Activated effector memory CD4-positive, alpha-beta T cell treated with anti-CD3 and anti-CD28 coated beads, Interleukin-2, amount 50 U/mL, for 16 hours (primary cell): ENCODE data around the gene CIART.

Source experiments
- DNase-seq: peaks from one replicate; pipeline ENCODE4 v3.0.0-alpha.2; 2020

Gene CIART

DNA sequence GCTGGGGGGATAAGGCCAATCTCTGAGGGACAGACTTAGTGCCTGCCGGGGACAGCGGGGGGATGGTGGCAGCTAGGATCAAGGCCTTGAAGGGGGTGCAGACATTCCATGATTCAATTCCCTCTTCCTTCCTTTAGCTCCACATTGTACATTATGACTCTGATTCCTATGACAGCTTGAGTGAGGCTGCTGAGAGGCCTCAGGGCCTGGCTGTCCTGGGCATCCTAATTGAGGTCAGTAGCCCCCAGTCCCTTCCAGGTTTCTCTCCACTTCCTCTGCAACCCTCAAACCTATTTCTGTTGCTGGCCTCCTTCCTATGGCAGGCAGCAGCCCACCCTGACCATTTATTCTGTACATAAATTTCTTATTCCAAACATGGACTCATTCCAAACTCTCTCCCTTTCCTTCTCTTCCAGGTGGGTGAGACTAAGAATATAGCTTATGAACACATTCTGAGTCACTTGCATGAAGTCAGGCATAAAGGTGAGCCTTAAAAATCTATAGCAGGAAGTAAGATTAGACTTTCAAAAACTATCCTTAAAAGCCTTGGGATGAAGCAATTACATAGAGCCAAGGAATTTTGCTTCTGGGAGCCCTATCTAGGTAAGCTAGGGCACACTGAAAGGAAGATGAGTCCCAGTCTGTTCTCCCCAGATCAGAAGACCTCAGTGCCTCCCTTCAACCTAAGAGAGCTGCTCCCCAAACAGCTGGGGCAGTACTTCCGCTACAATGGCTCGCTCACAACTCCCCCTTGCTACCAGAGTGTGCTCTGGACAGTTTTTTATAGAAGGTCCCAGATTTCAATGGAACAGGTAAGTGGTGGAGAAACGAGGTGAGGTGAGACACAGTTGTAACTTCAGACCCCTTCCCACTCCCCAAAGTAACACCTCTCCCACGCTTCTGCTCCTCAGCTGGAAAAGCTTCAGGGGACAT, 19.7 kb upstream of the CIART start:
- no peak for DNase-seq

DNA sequence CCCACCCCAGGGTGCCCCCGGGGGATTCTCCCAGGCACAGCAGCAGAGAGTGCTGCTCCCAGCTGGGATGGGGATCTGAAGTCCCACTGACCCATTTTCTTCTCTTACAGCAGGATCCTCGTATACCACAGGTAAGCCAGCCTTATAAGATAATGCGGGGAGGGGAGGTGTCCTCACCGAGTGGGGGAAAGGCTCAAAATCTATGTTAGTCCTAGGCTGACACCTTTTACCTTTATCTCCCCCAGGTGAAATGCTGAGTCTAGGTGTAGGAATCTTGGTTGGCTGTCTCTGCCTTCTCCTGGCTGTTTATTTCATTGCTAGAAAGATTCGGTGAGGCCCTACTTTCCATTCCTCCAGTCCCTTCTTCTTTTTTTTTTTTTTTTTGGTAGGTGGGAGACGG, 18.8 kb upstream of the CIART start:
- no peak for DNase-seq

DNA sequence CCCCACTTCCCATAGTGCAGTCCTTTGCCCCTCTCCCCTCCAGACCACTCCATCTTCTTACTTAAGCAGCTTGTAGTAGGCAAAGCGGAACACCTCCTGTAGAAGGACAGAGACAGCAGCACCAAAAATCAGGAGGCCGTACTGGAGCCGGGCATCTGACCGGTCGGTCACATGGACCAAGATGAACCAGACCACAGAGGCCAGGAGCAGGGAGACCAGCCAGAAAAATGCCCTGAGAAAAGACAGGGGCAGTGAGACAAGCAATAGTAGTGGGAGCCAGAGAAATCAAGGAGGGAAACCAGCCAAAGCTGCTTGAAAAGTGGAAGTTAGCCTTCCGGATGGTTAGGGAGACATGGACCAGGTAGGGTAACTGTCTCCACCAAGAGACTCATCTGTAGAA, 14.5 kb upstream of the CIART start:
- DNase-seq: no peak

DNA sequence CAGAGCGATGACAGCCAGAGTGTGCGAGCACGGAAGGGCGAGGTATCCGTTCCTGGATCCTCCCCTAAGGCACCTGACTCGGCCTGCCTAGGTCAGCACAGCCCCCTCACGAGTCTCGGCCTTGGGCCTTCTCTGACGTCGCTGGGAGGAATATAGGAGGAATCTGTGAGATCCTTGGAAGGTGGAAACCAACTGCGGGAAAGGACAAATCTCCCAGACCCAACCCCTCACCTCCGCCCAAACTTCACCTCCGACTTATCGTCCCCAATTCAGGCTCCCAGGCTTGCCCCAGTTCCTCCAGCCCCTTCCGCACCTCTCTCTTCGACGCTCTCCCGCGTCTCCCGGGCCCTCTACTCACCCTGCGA, 14.0 kb upstream of the CIART start:
- DNase-seq: peak; percentile 80

DNA sequence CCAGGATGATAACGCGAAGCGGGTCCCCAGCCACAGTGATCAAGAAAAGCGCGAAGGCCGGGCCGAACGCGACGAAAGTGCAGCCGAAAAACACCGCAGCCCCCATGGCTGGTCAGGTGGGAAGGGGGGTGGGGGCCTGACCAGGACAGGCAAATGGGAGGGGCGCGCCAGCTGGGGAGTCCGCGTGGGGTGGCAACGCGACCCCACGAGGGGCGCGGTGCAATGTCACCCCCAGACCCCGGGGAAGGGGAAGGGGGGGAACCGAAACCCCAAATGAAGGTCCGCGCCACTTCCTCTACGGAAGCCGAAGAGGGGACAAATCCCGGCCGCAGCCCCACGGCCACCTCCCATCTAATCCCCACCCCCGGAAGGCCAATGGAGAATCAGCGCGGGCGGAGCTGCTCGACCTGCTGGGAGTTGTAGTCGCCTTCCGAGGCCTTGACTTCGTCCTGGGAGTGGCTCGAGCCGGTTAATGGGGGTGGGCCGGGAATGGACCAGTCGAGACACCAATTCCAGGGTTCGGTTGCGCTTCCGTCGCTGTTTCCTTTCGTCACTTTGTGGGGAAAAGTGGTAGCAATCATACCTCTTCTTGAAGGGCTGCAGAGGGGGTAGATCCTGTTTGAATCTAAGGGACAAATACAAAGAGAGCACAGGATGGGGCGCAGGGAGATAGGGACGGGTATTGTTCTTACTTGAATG, 13.5 kb upstream of the CIART start, which contains the start of gene APH1A:
Gene APH1A (minus strand): TSS at position 312 of the 699 bp plus-strand sequence. CDS start 206 bp downstream, at position 106.
- DNase-seq: peak; percentile 96

DNA sequence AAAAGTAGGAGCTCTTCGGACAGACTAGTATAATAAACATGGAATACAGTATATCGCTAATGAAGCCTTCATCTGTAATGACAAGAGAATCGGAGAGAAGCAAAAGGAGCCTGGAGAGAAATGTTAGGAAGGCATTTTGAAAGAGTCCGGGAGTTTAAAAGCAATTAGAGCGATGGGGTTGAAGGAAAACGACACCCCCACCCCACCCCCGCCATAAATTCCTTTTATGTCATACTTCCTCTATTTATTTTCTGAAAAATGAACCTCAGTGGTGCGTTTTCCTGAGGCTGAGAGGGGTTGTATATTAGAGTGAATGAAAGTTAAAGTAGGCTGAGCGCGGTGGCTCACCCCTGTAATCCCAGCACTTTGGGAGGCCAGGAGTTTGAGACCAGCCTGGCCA, 12.9 kb upstream of the CIART start:
- no peak for DNase-seq

DNA sequence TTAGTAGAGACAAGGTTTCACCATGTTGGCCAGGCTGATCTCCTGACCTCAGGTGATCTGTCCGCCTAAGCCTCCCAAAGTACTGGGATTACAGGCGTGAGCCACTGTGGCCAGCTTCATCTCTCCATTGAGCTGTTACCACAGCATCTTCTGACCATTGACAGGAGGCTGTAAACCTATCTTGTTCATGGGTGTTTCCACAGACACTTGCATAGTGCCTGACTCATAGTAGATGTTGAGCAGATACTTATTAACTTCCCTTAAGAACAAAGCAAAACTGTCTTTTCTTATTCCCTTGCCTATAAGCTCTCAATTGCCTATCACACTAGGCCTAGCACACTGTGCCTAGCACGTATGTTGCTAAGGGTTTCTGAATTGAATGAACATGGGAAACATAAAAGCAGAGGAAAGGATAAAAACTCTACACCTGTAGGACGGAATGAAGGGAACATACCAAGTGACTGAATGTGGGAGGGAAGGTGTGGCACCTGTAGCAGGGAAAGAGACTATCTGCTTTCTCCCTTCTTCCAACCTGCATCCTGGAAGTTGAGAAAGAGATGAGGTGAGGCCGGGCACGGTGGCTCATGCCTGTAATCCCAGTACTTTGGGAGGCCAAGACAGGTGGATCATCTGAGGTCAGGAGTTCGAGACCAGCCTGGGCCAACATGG, 10.9 kb upstream of the CIART start:
- no peak for DNase-seq

DNA sequence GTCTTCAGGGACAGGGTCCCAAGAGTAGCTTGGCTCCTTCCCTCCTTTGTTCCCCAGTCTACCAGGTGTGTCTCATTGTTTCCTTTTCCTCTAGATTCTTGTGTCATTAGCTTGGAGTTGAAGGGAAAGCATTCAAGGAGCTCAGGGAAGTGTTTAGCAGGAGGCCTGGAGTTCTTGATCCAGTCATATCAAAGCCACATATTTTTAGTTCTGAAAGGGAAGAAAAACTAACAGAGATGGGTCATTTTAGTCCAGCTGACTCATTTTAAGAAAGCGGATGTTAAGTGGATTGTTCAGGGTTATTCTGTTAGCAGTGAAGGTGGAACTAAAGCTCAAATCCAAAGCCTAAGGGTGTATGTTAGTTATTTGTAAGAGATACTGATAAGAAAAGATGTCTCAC, 9.0 kb upstream of the CIART start:
- no peak for DNase-seq

DNA sequence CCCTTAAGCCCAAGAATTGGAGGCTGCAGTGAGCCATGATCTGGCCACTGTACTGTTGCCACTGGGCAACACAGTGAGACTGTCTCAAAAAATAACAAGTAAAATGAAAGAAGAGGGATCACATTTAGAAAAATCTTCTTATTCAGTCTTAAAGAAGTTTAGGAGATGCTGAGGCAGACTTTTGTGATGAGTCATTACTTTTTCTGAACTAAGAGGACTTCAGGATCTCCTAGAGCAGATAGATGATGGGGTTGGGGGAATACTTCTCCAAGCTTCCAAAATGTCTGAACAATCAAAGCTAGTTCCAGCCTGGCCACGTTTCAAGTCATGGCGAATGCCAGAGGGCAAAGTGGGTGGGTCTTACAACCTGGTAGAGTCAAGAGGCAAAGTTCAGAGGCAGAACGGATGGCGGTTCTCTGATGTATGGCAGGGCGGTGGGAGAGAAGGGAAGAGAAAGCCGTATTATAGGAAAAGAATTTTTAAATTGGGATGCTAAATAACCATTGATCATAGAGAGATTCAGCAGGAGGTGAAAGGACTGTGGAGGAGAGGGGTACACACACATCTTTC, 2.1 kb upstream of the CIART start:
- no peak for DNase-seq

DNA sequence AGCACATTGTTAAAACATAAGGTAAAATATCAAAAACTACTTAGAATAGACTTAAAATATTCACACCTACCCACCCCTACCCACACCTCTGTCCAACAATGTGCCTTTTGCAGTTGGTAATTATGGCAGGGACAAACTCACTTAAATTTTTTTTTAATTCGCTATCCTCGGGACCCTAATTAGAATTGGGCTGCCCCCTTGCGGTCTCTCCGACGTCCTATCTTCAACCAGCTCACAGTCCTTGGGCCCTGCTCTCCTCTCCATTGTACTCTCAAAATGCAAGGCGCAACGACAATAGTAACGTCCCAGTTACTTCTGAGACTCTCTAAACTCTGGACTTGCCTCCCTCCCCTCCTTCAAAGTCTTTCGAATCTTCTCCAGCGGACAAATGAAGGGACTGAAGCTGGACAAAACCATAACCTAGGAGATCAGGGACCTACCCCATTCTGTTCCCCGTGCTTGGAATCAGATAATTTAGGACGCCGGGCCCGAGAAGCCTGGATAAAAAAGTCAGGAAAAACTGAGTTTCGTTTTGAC, 1.1 kb upstream of the CIART start:
- DNase-seq: peak; percentile 83

DNA sequence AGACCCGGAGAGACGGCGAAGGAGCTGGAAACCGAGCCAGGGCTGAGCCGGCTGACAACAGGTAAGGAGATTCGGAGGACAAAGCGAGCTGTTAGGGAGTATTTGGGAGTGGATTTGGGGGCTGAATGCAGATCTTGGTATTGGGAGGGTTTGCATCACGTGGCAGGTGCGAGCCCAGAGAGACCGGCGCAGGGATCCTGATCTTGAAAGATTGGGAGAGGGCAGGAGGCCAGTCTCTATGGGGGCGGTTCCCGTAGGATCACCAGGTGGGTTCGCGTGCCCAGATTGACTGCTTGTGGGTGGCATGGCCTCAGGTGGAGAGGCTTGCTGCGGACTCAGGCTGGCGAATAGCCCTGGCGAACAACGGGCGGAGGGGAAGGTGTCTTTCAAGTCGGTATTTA, 204 bp downstream of the CIART start:
- DNase-seq: no peak

DNA sequence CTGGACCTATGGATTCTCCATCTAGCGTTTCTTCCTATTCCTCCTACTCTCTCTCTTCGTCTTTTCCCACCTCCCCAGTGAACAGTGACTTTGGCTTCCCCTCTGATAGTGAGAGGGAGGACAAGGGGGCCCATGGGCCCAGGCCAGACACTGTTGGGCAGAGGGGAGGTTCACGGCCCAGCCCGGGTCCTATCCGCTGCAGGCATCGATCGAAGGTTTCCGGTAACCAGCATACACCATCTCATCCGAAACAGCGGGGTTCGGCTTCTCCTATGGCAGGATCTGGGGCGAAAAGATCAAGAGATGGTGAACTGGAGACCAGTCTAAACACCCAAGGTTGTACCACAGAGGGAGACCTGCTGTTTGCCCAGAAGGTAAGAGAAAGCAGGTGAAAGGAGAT, 906 bp downstream of the CIART start:
- DNase-seq: no peak

DNA sequence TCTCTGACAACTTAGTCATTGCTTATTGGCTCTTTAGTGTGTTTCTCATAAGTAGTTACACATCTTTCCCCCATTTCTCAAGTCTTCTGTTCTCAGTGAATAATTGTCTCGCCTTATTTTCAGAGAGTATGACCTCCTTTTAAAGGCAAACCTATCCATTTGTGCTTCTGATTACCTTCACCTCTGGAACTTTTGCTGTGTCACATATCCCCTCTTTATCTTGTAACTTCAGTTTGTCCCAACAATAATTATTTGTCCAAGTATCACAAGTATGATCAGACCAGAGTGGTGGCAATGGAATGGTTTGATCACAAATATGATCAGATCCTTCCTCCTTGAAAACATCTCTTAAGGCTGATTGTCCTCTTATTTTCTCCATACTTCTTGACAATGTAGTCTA, 6.0 kb downstream of the CIART start:
- no peak for DNase-seq

DNA sequence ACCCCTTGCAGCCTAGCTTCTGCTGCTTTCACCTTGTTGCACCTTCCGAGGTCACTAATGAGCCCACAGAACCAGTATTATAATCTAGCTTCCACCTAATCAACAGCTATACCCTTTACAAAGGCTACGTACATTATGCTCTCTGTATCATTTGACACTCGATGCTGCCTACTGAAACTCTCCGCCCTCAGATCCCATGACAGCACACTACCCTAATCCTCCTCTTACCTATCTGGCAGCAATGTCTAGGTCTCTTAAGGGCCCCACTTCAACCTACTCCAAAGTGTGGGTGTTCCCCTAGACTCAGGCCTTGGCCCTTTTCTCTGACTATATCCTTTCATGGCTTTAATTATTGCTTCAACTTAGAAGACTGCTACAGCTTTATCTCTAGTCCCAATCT, 6.5 kb downstream of the CIART start:
- no peak for DNase-seq

DNA sequence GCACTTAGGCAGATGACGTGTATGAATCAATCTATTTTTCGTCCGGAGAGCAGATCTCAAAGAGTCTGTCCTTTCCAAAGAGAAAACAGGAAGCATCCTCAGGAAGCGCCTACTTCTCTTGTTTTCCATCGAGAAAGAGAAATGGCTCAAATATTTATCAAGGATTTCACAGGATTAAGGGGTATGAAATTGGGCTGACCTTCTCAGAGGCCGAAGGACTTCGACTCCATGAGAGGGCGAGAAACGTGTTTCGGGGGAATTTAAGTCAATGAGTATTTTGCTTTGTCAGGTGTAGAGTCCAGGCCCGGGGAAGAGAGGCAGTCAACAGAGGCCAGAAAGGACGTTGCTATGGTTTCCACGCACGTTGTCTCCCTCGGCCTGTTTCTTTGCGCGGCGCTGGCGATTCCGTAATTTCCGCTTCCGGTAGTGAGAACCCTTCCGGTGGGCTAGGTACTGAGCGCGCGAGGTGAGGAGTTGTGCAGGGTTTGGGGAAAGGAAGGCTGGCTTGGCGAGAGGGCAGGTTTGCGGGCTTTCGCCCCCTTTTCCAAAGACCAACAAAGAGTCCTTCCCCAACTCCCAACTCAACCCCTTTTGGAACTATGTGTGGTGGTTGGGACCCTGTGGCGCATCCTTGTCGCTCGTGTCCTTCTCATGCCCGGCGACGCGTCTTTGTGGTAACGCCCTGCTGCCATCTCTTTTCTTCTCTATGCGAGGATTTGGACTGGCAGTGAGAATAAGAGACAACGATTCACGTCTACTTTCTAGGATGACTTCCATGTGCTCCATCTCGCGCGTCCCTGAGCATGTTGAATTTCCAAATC, 11.3 kb downstream of the CIART start, which contains the start of gene MRPS21:
Gene MRPS21 (plus strand): TSS at position 429 of the 821 bp plus-strand sequence. CDS start 506 bp downstream, outside the sequence.
- peak; percentile 94 for DNase-seq

DNA sequence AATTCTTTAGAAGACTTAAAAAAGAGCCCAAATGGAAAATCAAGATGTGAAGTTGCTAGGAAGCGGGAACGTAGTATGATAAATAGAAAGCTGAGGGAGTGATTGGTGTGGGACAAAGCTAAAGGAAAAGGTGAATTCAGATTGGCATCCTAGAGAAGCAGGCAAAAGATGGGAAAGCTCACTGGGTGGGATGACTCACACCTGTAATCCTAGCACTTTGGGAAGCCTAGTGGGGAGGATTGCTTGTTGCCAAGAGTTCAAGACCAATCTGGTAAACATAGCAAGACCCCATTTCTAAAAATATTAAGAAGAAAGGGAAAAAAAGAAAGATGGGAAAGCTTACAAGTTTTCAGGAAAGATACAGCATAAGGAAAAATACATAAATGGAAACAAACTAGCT, 13.1 kb downstream of the CIART start:
- DNase-seq: no peak

DNA sequence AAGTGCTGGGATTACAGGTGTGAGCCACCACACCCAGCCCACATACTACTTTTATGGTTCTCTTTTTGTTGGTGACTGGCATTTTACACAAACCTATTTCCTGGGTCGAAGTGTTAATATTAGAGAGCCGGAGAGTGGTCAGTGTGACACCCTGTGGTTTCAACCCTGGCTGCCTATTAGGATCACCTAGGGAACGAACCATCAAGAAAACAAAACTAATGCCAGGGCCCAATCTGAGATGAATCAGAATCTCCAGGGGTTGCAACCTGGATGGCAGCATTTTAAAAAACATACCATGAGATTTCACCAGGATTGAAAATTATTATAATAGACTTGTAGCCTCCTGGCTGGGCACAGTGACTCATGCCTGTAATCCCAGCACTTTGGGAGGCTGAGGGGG, 17.4 kb downstream of the CIART start:
- DNase-seq: no peak

DNA sequence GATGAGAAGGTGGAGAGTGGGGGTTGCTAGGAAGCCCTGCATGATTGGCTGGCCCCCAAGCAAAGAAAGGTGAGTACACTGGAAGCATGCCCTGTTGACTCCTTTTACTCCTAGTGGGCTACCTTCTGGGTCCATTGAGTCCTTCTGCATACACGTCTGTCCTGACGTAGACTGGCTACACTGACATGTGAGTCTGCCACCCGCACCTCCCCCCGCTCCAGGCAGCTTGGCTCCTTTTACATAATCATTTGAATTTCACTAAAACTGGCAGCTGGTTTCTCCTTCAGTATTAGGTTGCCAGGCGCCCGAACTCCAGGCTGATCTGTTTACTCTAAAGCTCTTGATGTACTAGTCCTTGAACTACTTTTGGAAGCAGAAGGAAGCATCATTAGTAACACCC, 20.0 kb downstream of the CIART start:
- no peak for DNase-seq

DNA sequence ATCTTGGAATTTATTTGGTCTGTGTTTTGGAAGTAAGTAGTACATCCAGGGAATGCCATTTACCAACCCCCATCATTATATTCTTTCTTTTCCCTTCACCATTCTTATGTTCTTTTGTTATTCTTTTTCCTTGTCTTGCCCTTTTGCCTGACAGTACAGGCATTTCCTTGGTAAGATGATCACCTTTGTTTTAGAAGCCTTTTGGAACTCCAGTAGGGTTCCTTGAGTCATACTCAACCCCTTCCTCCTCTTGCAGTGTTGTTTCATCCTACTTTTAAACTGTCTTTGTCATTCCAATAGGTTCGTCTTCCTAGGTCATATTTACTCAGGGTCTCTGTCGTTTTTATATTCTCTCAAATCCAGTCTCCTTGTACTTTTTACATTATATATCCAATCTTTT, 20.5 kb downstream of the CIART start:
- DNase-seq: no peak

DNA sequence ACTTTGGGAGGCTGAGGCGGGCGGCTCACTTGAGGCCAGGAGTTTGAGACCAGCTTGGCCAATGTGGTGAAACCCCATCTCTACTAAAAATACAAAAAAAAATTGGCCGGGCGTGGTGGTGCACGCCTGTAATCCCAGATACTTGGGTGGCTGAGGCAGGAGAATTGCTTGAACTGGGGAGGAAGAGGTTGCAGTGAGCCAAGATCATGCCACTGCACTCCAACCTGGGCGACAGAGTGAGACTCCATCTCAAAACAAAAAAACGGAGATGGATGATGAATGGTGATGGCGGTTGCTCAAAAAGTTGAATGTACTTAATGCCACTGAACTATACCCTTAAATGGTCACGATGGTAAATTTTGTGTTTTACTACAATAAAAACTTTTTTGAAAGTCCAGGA, 26.2 kb downstream of the CIART start:
- peak; percentile 25 for DNase-seq

DNA sequence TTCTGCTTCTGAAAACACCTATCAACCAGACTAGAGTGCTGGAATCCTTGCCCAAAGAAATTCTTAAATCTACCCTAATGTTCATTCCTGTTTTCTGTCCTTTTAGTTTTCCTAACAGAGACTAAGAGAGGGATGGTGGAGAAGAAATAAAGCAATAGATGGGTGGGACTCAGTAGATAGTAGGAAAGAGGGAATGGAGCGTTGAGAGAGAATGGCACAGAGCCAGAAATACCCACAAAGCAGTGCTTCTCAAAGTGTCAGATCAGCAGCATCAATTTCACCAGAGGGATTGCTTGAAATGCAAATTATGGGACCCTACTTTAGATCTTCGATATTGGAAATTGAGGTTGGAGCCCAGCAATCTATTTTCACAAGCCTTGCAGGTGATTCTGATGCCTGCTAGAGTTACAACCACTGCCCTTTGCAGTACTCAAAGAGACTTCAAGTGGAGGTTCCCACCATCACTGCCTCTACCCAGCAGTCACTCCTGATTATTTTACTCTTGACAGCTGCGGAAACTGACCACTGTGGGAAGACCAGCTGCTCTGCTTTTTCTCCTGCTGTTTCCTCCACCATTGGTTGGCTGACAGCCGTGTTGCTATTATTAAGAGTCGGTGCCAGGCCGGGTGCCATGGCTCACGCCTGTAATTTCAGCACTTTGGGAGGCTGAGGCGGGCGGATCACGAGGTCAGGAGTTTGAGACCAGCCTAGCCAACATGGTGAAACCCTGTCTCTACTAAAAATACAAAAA, 27.6 kb downstream of the CIART start:
- DNase-seq: no peak
